GM19035 (cell line): ENCODE results near the gene CCNL1.
"Not testable (repeated sequence)": the region's sequence is repeated elsewhere in the genome, so short reads cannot be mapped to it uniquely, and the experiment has no call there.

Experiments
- ATAC-seq: cut with Tn5 transposase; IDR thresholded peaks from one replicate; pipeline ENCODE4 v1.9.1; 2021; ENCODE audit not compliant: unreplicated experiment

Gene CCNL1

GRCh38 chr3:157159762-157160657 is at the start of gene CCNL1:
Gene CCNL1 (minus strand): TSS chr3:157160147. CDS start chr3:157160094, 53 bp downstream.
- ATAC-seq = peak; percentile 81

GRCh38 chr3:157204880-157205279 is 44.9 kb upstream of the CCNL1 start:
- no peak for ATAC-seq

- no peak for ATAC-seq
Measured at GRCh38 chr3:157204431-157204830, 44.5 kb upstream of the CCNL1 start.

GRCh38 chr3:157201648-157202278 is 41.8 kb upstream of the CCNL1 start:
- peak; percentile 80 for ATAC-seq

GRCh38 chr3:157199841-157200240 is 39.9 kb upstream of the CCNL1 start:
- ATAC-seq = no peak

GRCh38 chr3:157195965-157196364 is 36.0 kb upstream of the CCNL1 start:
- ATAC-seq = no peak

GRCh38 chr3:157191149-157191548 is 31.2 kb upstream of the CCNL1 start:
- ATAC-seq = not testable (repeated sequence)

- no peak for ATAC-seq
Measured at GRCh38 chr3:157190380-157190872, 30.5 kb upstream of the CCNL1 start.

GRCh38 chr3:157188391-157188790 is 28.4 kb upstream of the CCNL1 start:
- ATAC-seq = no peak

- ATAC-seq = no peak
Measured at GRCh38 chr3:157182879-157183278, 22.9 kb upstream of the CCNL1 start.

- ATAC-seq = no peak
Measured at GRCh38 chr3:157180262-157180661, 20.3 kb upstream of the CCNL1 start.

- ATAC-seq = no peak
Measured at GRCh38 chr3:157179365-157179803, 19.4 kb upstream of the CCNL1 start.

- not testable (repeated sequence) for ATAC-seq
Measured at GRCh38 chr3:157178503-157179364, 18.8 kb upstream of the CCNL1 start.

GRCh38 chr3:157177801-157178453 is 18.0 kb upstream of the CCNL1 start:
- not testable (repeated sequence) for ATAC-seq

- ATAC-seq = no peak
Measured at GRCh38 chr3:157176934-157177333, 17.0 kb upstream of the CCNL1 start.

- ATAC-seq = no peak
Measured at GRCh38 chr3:157175691-157176507, 16.0 kb upstream of the CCNL1 start.

GRCh38 chr3:157174649-157175498 is 14.9 kb upstream of the CCNL1 start:
- peak; percentile 95 for ATAC-seq

- peak; percentile 1 for ATAC-seq
Measured at GRCh38 chr3:157174290-157174648, 14.3 kb upstream of the CCNL1 start.

- ATAC-seq = not testable (repeated sequence)
Measured at GRCh38 chr3:157173343-157173742, 13.4 kb upstream of the CCNL1 start.
